Fibroblast of mammary gland (primary cell): ENCODE data around the gene TAC3.
"Not testable (repeated sequence)": the region's sequence is repeated elsewhere in the genome, so short reads cannot be mapped to it uniquely, and the experiment has no call there.

Source experiments
- DNase-seq: peaks from one replicate; pipeline ENCODE4 v3.0.0-alpha.2; 2010; ENCODE audit warnings: low read depth
- H3K4me3 ChIP-seq: 2 replicates; pipeline ENCODE4 v1.5.1; 2011; ENCODE audit warnings: low read depth, mild to moderate bottlenecking, low read length, moderate library complexity; ENCODE audit not compliant: control insufficient read depth
- CTCF ChIP-seq: conservative IDR thresholded peaks from 2 replicates; pipeline ENCODE4 v1.5.1; 2011; ENCODE audit warnings: low read depth, low read length, inconsistent platforms; ENCODE audit not compliant: control insufficient read depth, insufficient read depth

The TAC3 gene

DNA sequence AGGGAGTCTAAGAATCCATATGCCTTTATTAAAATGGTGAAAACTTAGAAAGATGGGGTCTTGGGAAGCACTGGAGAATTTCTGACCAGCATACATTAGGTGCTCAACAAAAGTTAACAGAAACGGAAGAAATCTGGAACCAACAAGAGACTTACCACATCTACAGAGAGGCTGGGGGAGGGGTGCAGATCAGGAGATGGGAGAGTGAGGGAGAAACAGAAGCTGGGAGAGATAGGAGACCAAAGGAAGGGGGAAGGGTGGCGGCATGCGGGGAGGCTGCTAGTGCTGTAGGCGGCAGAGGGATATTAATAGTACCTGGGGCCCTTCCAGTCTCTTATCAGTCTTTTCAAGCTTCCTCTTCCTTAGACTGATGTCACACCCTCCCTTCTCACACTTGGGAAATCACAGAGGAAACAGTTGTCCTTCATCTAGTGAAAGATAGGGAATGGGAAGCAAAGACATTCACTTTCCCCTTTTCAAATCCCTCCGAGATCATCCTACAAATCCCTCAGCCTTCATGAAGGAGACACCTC lies 28.1 kb downstream of the TAC3 start:
- no peak overlapping the region for H3K4me3 ChIP-seq
- DNase-seq: no peak
- no peak for TF ChIP-seq CTCF

GRCh38 chr12:56987551-56988053 lies 28.7 kb downstream of the TAC3 start:
- no peak overlapping the region for H3K4me3 ChIP-seq
- TF ChIP-seq CTCF: peak; percentile 94
- DNase-seq: peak; percentile 71

DNA sequence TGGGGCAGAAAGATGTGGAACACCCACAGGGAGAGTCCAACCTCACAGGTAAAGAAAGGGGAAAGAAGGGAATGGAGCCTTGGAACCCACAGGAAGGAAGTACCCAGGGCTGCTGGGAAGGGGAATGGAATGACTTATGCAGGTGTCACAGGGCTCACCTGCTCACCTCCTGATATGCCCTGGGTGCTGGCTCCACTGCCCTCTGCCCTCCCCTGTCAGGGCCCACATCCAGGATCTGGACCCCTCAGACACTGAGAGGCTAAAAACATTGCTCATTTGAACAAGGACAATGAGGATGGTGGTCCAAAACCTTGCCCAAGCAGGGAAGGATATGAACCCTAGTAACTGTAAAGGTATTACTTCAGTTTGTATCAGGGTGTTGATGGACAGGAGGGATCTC lies 29.3 kb downstream of the TAC3 start:
- TF ChIP-seq CTCF: no peak
- no peak overlapping the region for H3K4me3 ChIP-seq
- DNase-seq: no peak

- DNase-seq: peak; percentile 12
- H3K4me3 ChIP-seq: not testable (repeated sequence)
Observed at GRCh38 chr12:56985714-56986113, 30.6 kb downstream of the TAC3 start.

DNA sequence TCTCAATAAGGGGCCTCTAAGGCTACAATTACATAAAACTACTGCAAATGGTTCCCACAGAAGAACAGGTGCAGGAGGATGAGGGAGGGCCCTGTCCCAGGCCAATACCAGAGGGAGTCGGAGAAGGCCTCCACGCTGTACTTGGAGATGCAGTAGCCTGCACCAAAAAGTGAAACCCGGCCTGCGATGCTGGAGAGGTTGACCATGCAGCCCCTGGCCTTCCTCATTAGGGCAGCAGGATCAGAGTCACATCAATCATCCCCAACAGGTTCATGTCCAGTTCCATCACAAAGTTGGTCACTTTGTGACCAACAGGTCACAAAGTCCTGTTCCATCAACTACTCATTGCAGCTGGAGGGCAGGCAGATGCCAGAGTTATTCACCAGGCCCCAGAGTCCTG lies 32.9 kb downstream of the TAC3 start:
- no peak overlapping the region for H3K4me3 ChIP-seq
- no peak for DNase-seq
- TF ChIP-seq CTCF: no peak

DNA sequence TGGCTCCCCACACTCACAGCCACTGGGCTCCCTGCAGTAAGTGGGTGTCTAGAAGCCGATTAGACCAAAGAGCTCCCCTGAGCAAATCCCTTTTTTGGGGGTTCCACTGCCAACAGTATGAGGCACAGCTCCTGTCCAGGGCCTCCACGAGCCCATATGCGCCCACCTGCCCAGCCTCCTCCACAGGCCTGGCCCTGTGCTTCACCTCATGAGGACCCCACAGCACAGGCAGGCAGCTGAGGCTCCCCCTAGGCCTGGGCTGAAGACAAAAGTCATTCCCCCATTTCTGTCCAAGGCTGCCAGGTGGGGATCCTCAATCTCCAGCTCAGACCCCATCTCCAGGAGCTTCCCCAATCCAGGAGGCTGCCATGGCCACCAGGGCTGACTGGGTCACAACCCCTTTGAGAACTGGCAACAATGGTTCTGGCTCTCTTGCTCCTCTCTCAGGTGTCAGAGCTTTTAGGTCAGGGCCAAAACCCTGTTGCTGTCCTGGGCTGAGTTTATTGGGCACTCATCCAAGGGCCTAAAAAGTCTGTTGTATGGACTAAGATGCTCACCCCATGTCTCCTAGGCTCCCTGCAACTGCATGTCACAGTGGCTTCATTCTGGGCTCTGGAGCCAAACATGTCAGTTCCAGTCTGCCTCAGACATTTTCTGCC lies 33.6 kb downstream of the TAC3 start:
- not testable (repeated sequence) for DNase-seq, H3K4me3 ChIP-seq

- H3K4me3 ChIP-seq: no peak overlapping the region
- no peak for DNase-seq
- no peak for TF ChIP-seq CTCF
Observed at GRCh38 chr12:56980941-56981530, 35.3 kb downstream of the TAC3 start.
